Mesendoderm (in vitro differentiated cells): Measurements from ENCODE around the gene ITGAL.

Source experiments
- DNase-seq: peaks from one replicate; pipeline ENCODE4 v3.0.0; 2013
- H2AK5ac ChIP-seq: 2 replicates; pipeline ENCODE4 v1.6.1; 2013; ENCODE audit warnings: low read length, inconsistent platforms
- H2BK120ac ChIP-seq: 2 replicates; pipeline ENCODE4 v1.6.1; 2013; ENCODE audit warnings: low read depth, mild to moderate bottlenecking, low read length, moderate library complexity, mixed read lengths
- H2BK15ac ChIP-seq: replicated peaks from 2 replicates; pipeline ENCODE4 v1.6.1; 2013; ENCODE audit warnings: low read depth, mild to moderate bottlenecking, moderate library complexity
- H2BK5ac ChIP-seq: 2 replicates; pipeline ENCODE4 v1.6.1; 2013; ENCODE audit warnings: low read length, inconsistent platforms
- H3K18ac ChIP-seq: 2 replicates; pipeline ENCODE4 v1.6.1; 2013; ENCODE audit warnings: mild to moderate bottlenecking, low read length, mixed read lengths
- H3K23ac ChIP-seq: one replicate; pipeline ENCODE4 v1.6.1; 2013; ENCODE audit warnings: low read length
- H3K27ac ChIP-seq: 2 replicates; pipeline ENCODE4 v1.5.1; 2013; ENCODE audit warnings: low read depth, mild to moderate bottlenecking, inconsistent platforms, low read length, moderate library complexity
- H3K27me3 ChIP-seq: 2 replicates; pipeline ENCODE4 v1.6.1; 2013; ENCODE audit warnings: low read length, control low read depth, mild to moderate bottlenecking, inconsistent platforms; ENCODE audit not compliant: insufficient read depth, poor library complexity
- H3K36me3 ChIP-seq: 2 replicates; pipeline ENCODE4 v1.6.1; 2013; ENCODE audit warnings: low read length, inconsistent platforms; ENCODE audit not compliant: control insufficient read depth, insufficient read depth
- H3K4ac ChIP-seq: one replicate; pipeline ENCODE4 v1.6.1; 2013; ENCODE audit warnings: low read depth, mild to moderate bottlenecking, low read length, moderate library complexity
- H3K4me1 ChIP-seq: 2 replicates; pipeline ENCODE4 v1.6.1; 2013; ENCODE audit warnings: low read depth, low read length, inconsistent platforms; ENCODE audit not compliant: control insufficient read depth
- H3K4me2 ChIP-seq: 2 replicates; pipeline ENCODE4 v1.6.1; 2013; ENCODE audit warnings: low read length
- H3K4me3 ChIP-seq: 2 replicates; pipeline ENCODE4 v1.5.1; 2013; ENCODE audit warnings: mild to moderate bottlenecking, low read length
- H3K56ac ChIP-seq: one replicate; pipeline ENCODE4 v1.6.1; 2013; ENCODE audit warnings: low read length
- H3K79me1 ChIP-seq: 2 replicates; pipeline ENCODE4 v1.6.1; 2013; ENCODE audit warnings: low read length, inconsistent platforms
- H3K79me2 ChIP-seq: 2 replicates; pipeline ENCODE4 v1.6.1; 2013; ENCODE audit warnings: mild to moderate bottlenecking, low read length; ENCODE audit not compliant: control insufficient read depth, insufficient read depth
- H3K9ac ChIP-seq: 2 replicates; pipeline ENCODE4 v1.6.1; 2013; ENCODE audit warnings: low read length, inconsistent platforms
- H4K5ac ChIP-seq: one replicate; pipeline ENCODE4 v1.6.1; 2013; ENCODE audit warnings: low read length
- H4K8ac ChIP-seq: one replicate; pipeline ENCODE4 v1.6.1; 2013; ENCODE audit warnings: low read depth, mild to moderate bottlenecking, control low read depth, low read length, moderate library complexity
- WGBS: extraction: QIAGEN DNeasy Blood & Tissue Kit; methylation state at CpG from one replicate; pipeline ENCODE4 v1.1.7; 2013; ENCODE audit warnings: low lambda C conversion rate, missing lambda C conversion rate; ENCODE audit not compliant: insufficient coverage; ENCODE audit errors: extremely low coverage; 5-methylcytosine and 5-hydroxymethylcytosine counted together

Gene ITGAL

DNA sequence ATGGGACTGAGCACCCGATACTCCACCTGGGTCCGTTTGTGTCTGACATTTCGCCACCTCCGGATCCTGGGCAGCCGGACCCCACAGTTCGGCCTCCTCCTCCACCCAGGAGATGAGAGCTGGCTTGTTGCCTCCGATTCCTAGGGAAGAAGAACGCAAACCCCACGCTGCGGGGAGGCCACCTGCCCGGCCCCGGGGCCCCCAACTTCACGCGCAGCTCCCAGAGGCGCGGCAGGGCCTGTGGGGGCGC, 85.1 kb downstream of the ITGAL start:
- peak overlapping the region; percentile 95 for H3K27ac ChIP-seq
- no peaks in the 10 kb centered on the region for H3K27me3 ChIP-seq
- H3K9ac ChIP-seq, result peak overlapping the region; percentile 92
- H3K4ac ChIP-seq, result peak overlapping the region; percentile 46
- no peak overlapping the region for H4K5ac ChIP-seq
- no peak for DNase-seq
- peak overlapping the region; percentile 69 for H3K4me2 ChIP-seq
- H2BK5ac ChIP-seq, result no peak overlapping the region
- WGBS, result no CpG with 5 or more reads among the region's 17 CpGs
- H3K18ac ChIP-seq, result peak overlapping the region; percentile 86
- no peak overlapping the region for H2BK120ac ChIP-seq
- H3K79me1 ChIP-seq, result peaks cover 5% of the 10 kb centered on the region
- H3K56ac ChIP-seq, result peak overlapping the region; percentile 90
- no peak overlapping the region for H2BK15ac ChIP-seq
- H3K23ac ChIP-seq, result peak overlapping the region; percentile 97
- no peaks in the 10 kb centered on the region for H3K36me3 ChIP-seq
- peak overlapping the region; percentile 77 for H4K8ac ChIP-seq
- peak overlapping the region; percentile 77 for H3K4me3 ChIP-seq
- no peaks in the 10 kb centered on the region for H3K4me1 ChIP-seq
- H3K79me2 ChIP-seq, result no peaks in the 10 kb centered on the region
- no peak overlapping the region for H2AK5ac ChIP-seq

DNA sequence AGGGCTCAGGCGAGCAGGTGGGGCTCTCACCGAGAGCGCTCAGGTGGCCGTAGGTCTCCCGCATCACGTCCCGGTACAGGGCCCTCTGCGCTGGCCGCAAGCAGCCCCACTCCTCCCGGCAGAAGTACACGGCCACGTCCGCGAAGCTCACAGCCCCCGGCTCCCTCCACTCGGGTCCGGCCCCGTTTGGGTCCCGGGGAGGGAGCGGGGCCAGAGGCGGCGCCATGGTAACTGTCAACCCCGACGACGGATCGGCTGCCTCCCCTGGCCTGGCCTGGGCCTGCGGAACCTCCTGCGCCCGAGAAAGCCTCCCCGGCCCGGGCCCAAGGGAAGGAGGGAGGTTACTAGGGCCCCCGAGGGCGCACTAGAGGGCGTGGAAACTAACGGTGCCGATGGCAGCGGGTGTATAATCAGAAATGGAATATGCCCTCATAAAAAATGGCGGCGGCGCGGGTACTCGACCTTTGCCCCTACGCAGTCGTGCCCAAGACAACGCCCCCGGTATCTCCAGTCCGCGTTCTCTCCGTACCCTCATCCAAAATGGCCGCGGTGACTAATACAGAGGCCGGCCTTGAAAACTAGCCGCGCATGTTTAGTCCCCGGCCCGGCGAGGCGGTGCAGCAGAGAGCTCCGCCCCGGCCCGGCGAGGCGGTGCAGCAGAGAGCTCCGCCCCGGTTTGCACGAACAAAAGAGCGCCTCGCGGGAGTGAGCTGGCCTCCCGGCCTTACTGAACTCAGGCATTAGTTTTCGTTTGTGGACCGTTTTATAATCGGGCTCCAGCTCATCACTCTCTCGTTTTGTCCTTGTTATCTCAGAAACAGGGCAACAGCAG, 85.6 kb downstream of the ITGAL start, which contains the start of gene ZNF764:
Gene ZNF764 (minus strand): TSS at position 418 of the 832 bp plus-strand sequence. CDS start 192 bp downstream, at position 226.
- Histone ChIP-seq H2AK5ac (peak within 1 kb of the TSS; percentile 67), H3K18ac (peak within 1 kb of the TSS; percentile 86), H4K5ac (no peak within 1 kb of the TSS), H3K36me3 (no peaks in the 10 kb centered on the region), H3K56ac (peak within 1 kb of the TSS; percentile 90), H3K4me1 (no peaks in the 10 kb centered on the region), H3K79me2 (no peaks in the 10 kb centered on the region), H2BK120ac (no peak within 1 kb of the TSS), H3K27me3 (no peaks in the 10 kb centered on the region), H3K4me3 (peak within 1 kb of the TSS; percentile 77), H3K79me1 (peaks cover 5% of the 10 kb centered on the region), H4K8ac (peak within 1 kb of the TSS; percentile 77), H2BK5ac (peak within 1 kb of the TSS; percentile 55), H3K9ac (peak within 1 kb of the TSS; percentile 92), H3K4ac (peak within 1 kb of the TSS; percentile 64), H3K27ac (peak within 1 kb of the TSS; percentile 95), H3K23ac (peak within 1 kb of the TSS; percentile 97), H3K4me2 (peak within 1 kb of the TSS; percentile 69), H2BK15ac (no peak within 1 kb of the TSS)
- peak; percentile 99 for DNase-seq
- WGBS, result no CpG with 5 or more reads among the region's 74 CpGs

- Histone ChIP-seq H3K56ac (peak overlapping the region; percentile 87), H3K36me3 (no peaks in the 10 kb centered on the region), H4K5ac (no peak overlapping the region), H3K9ac (peak overlapping the region; percentile 76), H2BK15ac (no peak overlapping the region), H3K4me1 (no peaks in the 10 kb centered on the region), H3K79me1 (peaks cover 3% of the 10 kb centered on the region), H3K4ac (peak overlapping the region; percentile 64), H4K8ac (no peak overlapping the region), H2BK120ac (no peak overlapping the region), H2BK5ac (no peak overlapping the region), H3K18ac (no peak overlapping the region), H3K79me2 (no peaks in the 10 kb centered on the region), H3K4me2 (peak overlapping the region; percentile 12), H3K27me3 (no peaks in the 10 kb centered on the region), H3K23ac (no peak overlapping the region), H2AK5ac (peak overlapping the region; percentile 67), H3K27ac (peak overlapping the region; percentile 60), H3K4me3 (no peak overlapping the region)
- no peak for DNase-seq
- no CpG with 5 or more reads among the region's 21 CpGs for WGBS
Measured at GRCh38 chr16:30558789-30559377, 86.3 kb downstream of the ITGAL start.

- H3K9ac ChIP-seq, result no peak overlapping the region
- H3K56ac ChIP-seq, result peak overlapping the region; percentile 74
- no peak overlapping the region for H2BK15ac ChIP-seq
- H4K5ac ChIP-seq, result no peak overlapping the region
- no peak overlapping the region for H3K27ac ChIP-seq
- no CpG with 5 or more reads among the region's 6 CpGs for WGBS
- H3K23ac ChIP-seq, result no peak overlapping the region
- H4K8ac ChIP-seq, result no peak overlapping the region
- H3K27me3 ChIP-seq, result no peaks in the 10 kb centered on the region
- no peak for DNase-seq
- no peaks in the 10 kb centered on the region for H3K4me1 ChIP-seq
- no peak overlapping the region for H2BK120ac ChIP-seq
- H3K4me2 ChIP-seq, result no peak overlapping the region
- H3K79me1 ChIP-seq, result peaks cover 3% of the 10 kb centered on the region
- no peak overlapping the region for H2AK5ac ChIP-seq
- no peak overlapping the region for H3K18ac ChIP-seq
- H2BK5ac ChIP-seq, result no peak overlapping the region
- no peaks in the 10 kb centered on the region for H3K36me3 ChIP-seq
- H3K79me2 ChIP-seq, result no peaks in the 10 kb centered on the region
- no peak overlapping the region for H3K4ac ChIP-seq
- no peak overlapping the region for H3K4me3 ChIP-seq
Measured at GRCh38 chr16:30559690-30560089, 87.1 kb downstream of the ITGAL start.

DNA sequence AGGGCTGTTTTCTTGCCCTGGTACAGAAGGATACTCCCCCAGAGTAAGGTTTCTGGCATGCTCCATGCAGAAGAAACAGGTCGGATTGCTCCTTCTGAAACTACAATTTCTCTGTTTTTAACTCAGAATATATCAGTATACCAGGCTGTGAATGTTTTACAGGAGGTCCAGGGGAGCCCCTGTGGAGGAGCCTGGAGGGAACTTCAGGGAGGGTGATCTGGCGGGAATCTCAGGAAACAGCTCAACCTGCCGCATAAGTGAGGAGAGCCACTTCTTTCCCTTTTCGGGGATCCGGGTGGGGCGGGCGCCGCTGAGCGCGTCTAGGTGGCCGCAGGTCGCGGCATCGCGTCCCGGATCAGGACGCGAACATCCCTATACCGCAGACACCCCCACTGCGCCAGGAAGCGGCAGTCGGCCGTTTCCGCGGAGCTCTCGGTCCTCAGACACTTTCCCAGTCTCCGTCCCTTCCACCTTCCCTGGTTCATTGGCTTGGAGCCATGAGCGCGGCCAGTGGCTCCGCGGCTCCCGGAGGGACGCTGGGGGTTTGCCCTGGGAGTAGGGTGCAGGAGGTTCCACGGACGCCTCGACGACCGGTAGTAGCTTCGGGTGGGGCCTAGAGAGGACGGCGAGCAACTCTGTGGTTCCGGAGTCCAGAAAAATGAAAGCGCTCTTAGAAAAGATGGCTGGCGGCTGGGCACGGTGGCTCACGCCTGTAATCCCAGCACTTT, 88.7 kb downstream of the ITGAL start:
- no peak overlapping the region for H2BK5ac ChIP-seq
- no peak for DNase-seq
- no peak overlapping the region for H3K4me3 ChIP-seq
- H3K4ac ChIP-seq, result no peak overlapping the region
- H4K8ac ChIP-seq, result no peak overlapping the region
- H3K27ac ChIP-seq, result no peak overlapping the region
- H3K18ac ChIP-seq, result peak overlapping the region; percentile 43
- H2BK120ac ChIP-seq, result no peak overlapping the region
- H3K23ac ChIP-seq, result no peak overlapping the region
- no peaks in the 10 kb centered on the region for H3K27me3 ChIP-seq
- no peak overlapping the region for H2BK15ac ChIP-seq
- no peaks in the 10 kb centered on the region for H3K36me3 ChIP-seq
- H2AK5ac ChIP-seq, result no peak overlapping the region
- H3K4me1 ChIP-seq, result no peaks in the 10 kb centered on the region
- peak overlapping the region; percentile 51 for H3K9ac ChIP-seq
- H3K79me1 ChIP-seq, result peaks cover 1% of the 10 kb centered on the region
- H3K4me2 ChIP-seq, result peak overlapping the region; percentile 34
- H4K5ac ChIP-seq, result no peak overlapping the region
- H3K56ac ChIP-seq, result peak overlapping the region; percentile 81
- WGBS, result no CpG with 5 or more reads among the region's 46 CpGs
- H3K79me2 ChIP-seq, result no peaks in the 10 kb centered on the region
